Thymus (tissue), 11 donors: Measurements from ENCODE around the gene ZNF136. TPM values are rescaled to one million over a fixed set of nuclear protein-coding genes. Genes with fewer than 3 reads are reported as not detected.

ENCODE experiments used
- DNase-seq, 9 donors: peaks; one replicate each; pipeline ENCODE4 v3.0.0-alpha.2; 2013; ENCODE audit warnings: low spot score in 9 of 9, low read depth in 6 of 9, missing footprints in 1 of 9
- H3K27ac ChIP-seq, 2 donors: one replicate each; pipeline ENCODE4 v1.5.1; 2013; ENCODE audit warnings: control low read depth in 1 of 2, low read depth in 1 of 2, low read length in 1 of 2, mild to moderate bottlenecking in 1 of 2, moderate library complexity in 1 of 2
- H3K27me3 ChIP-seq, 2 donors: one replicate each; pipeline ENCODE4 v1.5.1; 2013; ENCODE audit warnings: low read length in 1 of 2; ENCODE audit not compliant: control insufficient read depth in 2 of 2, insufficient read depth in 1 of 2
- H3K36me3 ChIP-seq, 2 donors: one replicate each; pipeline ENCODE4 v1.5.1; 2013; ENCODE audit warnings: low read length in 1 of 2, mild to moderate bottlenecking in 1 of 2, moderate library complexity in 1 of 2; ENCODE audit not compliant: control insufficient read depth in 2 of 2, insufficient read depth in 2 of 2
- H3K4me1 ChIP-seq, 2 donors: one replicate each; pipeline ENCODE4 v1.5.1; 2013; ENCODE audit warnings: low read length in 2 of 2; ENCODE audit not compliant: control insufficient read depth in 2 of 2, insufficient read depth in 2 of 2
- H3K4me3 ChIP-seq, 2 donors: one replicate each; pipeline ENCODE4 v1.5.1; 2013; ENCODE audit warnings: low read length in 2 of 2, control low read depth in 1 of 2, mild to moderate bottlenecking in 1 of 2
- H3K9me3 ChIP-seq, 2 donors: one replicate each; pipeline ENCODE4 v1.5.1; 2013; ENCODE audit warnings: low read length in 1 of 2, mild to moderate bottlenecking in 1 of 2; ENCODE audit not compliant: control insufficient read depth in 2 of 2, insufficient read depth in 1 of 2
- WGBS: extraction: QIAGEN DNeasy Blood & Tissue Kit; methylation state at CpG from one replicate; pipeline ENCODE4 v1.1.7; 2013; 5-methylcytosine and 5-hydroxymethylcytosine counted together
- polyA plus RNA-seq: library from polyadenylated mRNA; stranded (reverse); fragments of 200-250 nt; gene quantifications from one replicate; pipeline ENCODE4 v1.2.3, GENCODE V29; 2013
- total RNA-seq: library from RNA; stranded (reverse); fragments of 120-200 nt; gene quantifications from one replicate; pipeline ENCODE4 v1.2.4, GENCODE V29; 2013
- donor health status: healthy.

The ZNF136 gene
- total and polyA plus RNA-seq, 2 donors: 8.3 to 10.7 TPM

DNA sequence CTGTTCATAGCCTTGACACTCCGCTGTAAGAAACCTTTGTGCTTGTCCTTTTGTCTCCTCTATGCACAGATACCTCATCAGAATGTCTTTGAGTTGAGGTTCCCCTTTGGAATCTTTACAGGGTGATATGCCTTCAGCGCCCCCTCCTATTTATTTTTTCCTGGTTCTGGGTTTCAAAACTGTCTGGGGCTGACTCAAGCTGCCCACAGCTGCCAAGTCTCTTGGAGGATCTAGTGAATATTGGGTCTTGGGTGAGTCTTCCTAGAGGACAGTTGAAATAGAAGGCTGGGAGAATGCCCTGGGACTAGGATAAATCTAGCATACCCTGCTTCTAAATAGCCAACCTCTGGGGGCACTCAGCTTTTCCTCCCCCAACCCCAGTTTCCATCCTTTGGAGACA, 930 bp downstream of the ZNF136 start:
- peak overlapping the region; percentile 74 to 97 for H3K4me3 ChIP-seq
- peak in 2 of 9 donors; percentile 10 to 13 for DNase-seq
- no peaks in the 10 kb centered on the region for H3K27me3 ChIP-seq
- peak overlapping the region in 1 of 2 donors; percentile 93 for H3K27ac ChIP-seq
- no peaks in the 10 kb centered on the region for H3K36me3 ChIP-seq
- peaks cover 0 to 4% of the 10 kb centered on the region in 2 donors for H3K9me3 ChIP-seq
- H3K4me1 ChIP-seq: peaks cover 5 to 13% of the 10 kb centered on the region in 2 donors
- WGBS: 34% methylated on average over 2 of the region's 2 CpGs

DNA sequence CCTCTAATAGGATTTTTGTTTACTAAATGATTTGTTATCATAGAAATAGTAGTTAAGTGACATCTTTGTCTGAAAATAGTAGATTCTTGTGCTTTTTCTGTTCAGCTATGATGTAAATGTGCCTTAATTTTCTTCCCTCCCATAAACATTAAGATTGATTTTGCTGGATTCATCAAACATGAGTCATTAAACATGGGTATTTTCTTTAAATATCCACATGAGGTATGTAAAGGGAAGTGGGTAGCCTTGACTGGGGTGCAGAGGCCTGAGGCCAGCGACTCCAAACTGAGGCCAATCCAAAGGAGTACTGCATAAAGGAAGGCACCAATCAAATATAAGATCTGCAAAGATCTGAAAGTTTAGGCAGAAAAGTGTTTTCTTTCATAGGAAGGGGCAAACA, 3.7 kb downstream of the ZNF136 start:
- WGBS: 90% methylated on average over 1 of the region's 1 CpG
- no peak overlapping the region for H3K27ac ChIP-seq
- no peak for DNase-seq
- H3K27me3 ChIP-seq: no peaks in the 10 kb centered on the region
- H3K4me3 ChIP-seq: no peak overlapping the region
- H3K36me3 ChIP-seq: peaks cover 0 to 6% of the 10 kb centered on the region in 2 donors
- H3K4me1 ChIP-seq: peaks cover 5 to 13% of the 10 kb centered on the region in 2 donors
- no peaks in the 10 kb centered on the region for H3K9me3 ChIP-seq

DNA sequence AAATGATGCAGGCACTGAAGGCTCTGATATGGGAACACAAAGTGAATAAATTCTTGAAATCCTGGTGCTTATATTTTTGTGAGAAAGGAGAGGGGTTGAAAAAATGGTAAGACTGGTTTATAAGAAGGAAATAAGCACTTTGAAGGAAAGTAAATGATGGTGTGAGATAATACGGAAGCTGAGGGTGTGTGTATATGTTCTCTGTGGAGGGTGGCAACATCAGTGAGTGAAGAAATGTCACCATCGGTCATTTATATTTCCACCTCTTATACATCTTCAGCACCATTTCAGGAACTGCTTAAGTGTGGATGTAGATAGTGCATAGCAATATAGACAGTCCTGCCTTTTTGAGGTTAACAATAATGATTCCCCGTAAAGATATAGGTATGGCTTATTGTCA, 17.5 kb downstream of the ZNF136 start:
- peaks cover 6 to 41% of the 10 kb centered on the region in 2 donors for H3K9me3 ChIP-seq
- DNase-seq: no peak
- no peaks in the 10 kb centered on the region for H3K4me1 ChIP-seq
- H3K36me3 ChIP-seq: peaks cover 15 to 20% of the 10 kb centered on the region in 2 donors
- over 99% methylated on average over 3 of the region's 3 CpGs for WGBS
- no peak overlapping the region for H3K27ac ChIP-seq
- no peaks in the 10 kb centered on the region for H3K27me3 ChIP-seq
- no peak overlapping the region for H3K4me3 ChIP-seq

DNA sequence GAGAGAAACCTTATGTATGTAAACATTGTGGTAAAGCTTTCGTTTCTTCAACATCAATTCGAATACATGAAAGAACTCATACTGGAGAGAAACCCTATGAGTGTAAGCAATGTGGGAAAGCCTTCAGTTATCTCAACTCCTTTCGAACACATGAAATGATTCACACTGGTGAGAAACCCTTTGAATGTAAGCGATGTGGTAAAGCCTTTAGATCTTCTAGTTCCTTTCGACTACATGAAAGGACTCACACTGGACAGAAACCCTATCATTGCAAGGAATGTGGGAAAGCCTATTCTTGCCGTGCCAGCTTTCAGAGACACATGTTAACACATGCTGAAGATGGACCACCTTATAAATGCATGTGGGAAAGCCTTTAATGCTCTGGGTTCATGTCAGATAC, 24.7 kb downstream of the ZNF136 start:
- WGBS: 99% methylated on average over 6 of the region's 6 CpGs
- Histone ChIP-seq H3K27ac (no peak overlapping the region), H3K4me3 (no peak overlapping the region), H3K4me1 (no peaks in the 10 kb centered on the region), H3K36me3 (peaks cover 38 to 57% of the 10 kb centered on the region in 2 donors), H3K9me3 (peaks cover 17 to 44% of the 10 kb centered on the region in 2 donors), H3K27me3 (no peaks in the 10 kb centered on the region)
- DNase-seq: no peak

DNA sequence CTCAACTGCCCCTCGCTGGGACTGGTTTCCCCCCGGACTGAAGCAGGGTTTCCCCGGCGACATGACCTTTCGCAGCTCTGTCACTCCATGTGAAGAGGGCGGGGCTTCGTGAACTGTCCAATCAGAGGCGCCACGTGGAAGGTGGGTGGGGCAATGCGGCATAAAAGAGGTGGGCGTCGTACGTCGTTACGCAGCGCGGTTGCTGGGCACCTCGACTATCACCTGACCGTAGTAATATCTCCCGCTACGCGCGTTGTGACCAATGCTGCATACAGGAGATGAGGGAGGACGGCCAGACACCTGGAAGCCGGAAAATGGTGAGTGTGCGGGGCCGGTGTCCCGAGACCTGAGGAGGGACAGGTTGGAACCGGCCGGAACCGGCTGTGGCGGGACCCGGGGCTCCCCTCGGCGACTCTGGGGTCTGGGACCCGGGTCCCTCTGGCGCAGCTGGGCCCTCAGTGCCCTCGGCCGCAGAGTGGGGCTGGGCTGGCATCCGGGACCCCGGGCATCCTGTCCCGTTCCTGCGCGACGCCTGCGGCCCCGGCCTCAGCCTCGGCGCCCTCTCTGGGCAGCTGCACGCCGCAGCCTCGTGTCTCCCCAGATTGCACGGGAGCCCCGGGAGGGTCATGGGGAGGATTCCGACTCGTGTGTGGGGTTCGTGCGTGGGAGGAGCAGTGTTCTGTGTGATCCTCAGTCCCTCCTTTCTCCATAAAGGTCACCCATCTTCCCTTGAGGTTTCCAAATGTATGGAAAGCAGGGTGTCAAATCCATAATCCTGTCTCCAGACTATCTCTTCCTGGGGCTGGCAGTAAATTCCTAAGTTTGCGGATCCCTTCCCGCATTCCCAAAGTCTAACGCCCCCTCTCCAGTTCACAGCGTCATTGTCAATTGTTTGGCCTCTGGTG, 32.2 kb downstream of the ZNF136 start:
- Histone ChIP-seq H3K9me3 (peaks cover 4 to 28% of the 10 kb centered on the region in 2 donors), H3K4me3 (peak overlapping the region; percentile 46 to 64), H3K27ac (peak overlapping the region in 1 of 2 donors; percentile 12), H3K27me3 (peaks cover 0 to 17% of the 10 kb centered on the region in 2 donors), H3K36me3 (peaks cover 2 to 11% of the 10 kb centered on the region in 2 donors), H3K4me1 (peaks cover 6% of the 10 kb centered on the region in 2 donors)
- WGBS: 4% methylated on average over 62 of the region's 62 CpGs
- peak; percentile 31 to 74 (median 47) for DNase-seq

DNA sequence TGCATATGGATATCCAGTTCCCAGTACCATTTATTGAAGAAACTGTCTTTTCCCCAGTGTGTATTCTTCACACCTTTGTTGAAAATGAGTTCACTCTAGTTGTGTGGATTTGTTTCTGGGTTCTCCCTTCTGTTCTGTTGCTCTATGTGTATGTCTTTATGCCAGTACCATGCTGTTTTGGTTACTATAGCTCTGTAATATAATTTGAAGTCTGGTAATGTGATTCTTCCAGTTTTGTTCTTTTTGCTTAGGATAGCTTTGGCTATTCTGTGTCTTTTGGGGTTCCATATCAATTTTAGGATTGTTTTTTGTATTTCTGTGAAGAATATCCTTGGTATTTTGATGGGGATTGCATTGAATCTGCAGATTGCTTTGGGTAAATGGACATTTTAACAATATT, 35.2 kb downstream of the ZNF136 start:
- H3K36me3 ChIP-seq: no peaks in the 10 kb centered on the region
- H3K27me3 ChIP-seq: peaks cover 0 to 17% of the 10 kb centered on the region in 2 donors
- no peak overlapping the region for H3K4me3 ChIP-seq
- peaks cover 4 to 20% of the 10 kb centered on the region in 2 donors for H3K9me3 ChIP-seq
- no peak overlapping the region for H3K27ac ChIP-seq
- DNase-seq: no peak
- H3K4me1 ChIP-seq: peaks cover 6% of the 10 kb centered on the region in 2 donors

DNA sequence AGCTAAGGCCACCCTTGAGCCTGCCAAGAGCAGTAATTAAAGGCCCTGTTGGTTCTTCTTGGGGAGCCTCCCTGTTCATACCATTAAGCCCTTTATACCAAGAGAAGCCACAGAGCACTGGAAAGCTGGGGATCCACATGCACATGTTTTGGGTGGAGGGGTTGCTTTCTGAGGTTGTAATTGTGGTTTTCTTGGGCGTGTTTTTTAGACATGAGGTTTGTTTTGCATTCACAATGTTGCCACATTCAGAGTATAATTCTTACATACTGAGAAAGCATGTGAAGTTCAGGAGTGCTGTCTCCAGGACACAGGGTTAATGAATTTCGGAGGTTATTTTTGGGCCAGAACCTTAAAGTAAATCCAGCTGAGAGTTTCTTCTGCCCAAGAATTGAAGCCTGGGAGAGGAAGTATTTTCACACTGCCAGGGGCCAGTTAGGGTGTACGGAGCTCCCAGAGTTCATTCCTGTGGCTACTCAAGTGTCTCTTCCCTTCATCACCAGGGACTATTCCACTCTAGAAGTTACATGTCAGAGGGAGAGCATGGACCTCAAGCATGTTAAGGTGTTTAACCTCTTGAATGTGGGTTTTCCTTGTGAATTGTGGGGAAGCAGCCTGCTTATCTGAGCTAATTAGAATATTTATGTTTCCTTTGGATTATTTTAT, 37.0 kb downstream of the ZNF136 start:
- no peak overlapping the region for H3K27ac ChIP-seq
- WGBS: 32% methylated on average over 3 of the region's 3 CpGs
- H3K4me1 ChIP-seq: peaks cover 5 to 6% of the 10 kb centered on the region in 2 donors
- no peaks in the 10 kb centered on the region for H3K36me3 ChIP-seq
- H3K9me3 ChIP-seq: peaks cover 2 to 9% of the 10 kb centered on the region in 2 donors
- no peak overlapping the region for H3K4me3 ChIP-seq
- peaks cover 0 to 12% of the 10 kb centered on the region in 2 donors for H3K27me3 ChIP-seq
- DNase-seq: no peak

DNA sequence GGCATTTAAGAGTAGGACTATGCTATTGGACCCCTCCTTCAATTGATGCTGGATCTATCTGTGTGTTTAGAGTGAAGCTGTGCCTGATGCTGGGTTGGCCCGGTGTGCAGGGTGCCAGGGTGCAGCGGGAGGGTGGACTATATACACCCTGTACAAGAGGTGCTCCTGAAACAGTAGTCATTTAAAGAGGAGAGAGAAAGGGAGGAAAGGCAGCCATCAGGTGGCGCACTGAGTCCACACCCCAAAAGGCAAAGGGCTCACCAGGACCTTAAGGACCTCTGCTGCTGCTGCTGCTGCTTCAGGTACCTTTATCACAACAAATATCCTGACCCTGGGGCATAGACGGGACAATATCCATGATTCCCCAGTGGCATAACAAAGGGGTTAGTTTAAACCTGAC, 39.4 kb downstream of the ZNF136 start:
- H3K9me3 ChIP-seq: peaks cover 0 to 3% of the 10 kb centered on the region in 2 donors
- no peaks in the 10 kb centered on the region for H3K27me3 ChIP-seq
- H3K4me3 ChIP-seq: no peak overlapping the region
- no peaks in the 10 kb centered on the region for H3K36me3 ChIP-seq
- 70% methylated on average over 4 of the region's 4 CpGs for WGBS
- H3K27ac ChIP-seq: no peak overlapping the region
- peak in 7 of 9 donors; percentile 18 to 67 (median 42) for DNase-seq
- H3K4me1 ChIP-seq: no peaks in the 10 kb centered on the region

DNA sequence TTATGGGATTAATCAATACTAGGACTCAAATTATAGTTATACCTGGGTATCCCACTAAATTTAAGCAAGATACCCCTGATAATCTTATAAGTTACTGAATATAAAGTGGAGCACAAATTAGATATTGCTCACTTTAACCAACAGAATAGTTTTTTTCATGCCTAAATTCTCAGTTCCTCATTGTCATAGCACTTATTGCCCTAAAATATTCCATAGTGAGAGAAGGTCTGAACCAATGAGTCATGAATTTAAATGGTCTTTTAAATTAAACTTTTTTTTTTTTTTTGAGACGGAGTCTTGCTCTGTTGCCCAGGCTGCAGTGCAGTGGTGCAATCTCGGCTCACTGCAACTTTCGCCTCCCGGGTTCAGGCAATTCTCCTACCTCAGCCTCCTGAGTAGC, 42.4 kb downstream of the ZNF136 start:
- Histone ChIP-seq H3K4me3 (no peak overlapping the region), H3K36me3 (no peaks in the 10 kb centered on the region), H3K4me1 (no peaks in the 10 kb centered on the region), H3K9me3 (peaks cover 0 to 3% of the 10 kb centered on the region in 2 donors), H3K27ac (no peak overlapping the region), H3K27me3 (no peaks in the 10 kb centered on the region)
- 97% methylated on average over 4 of the region's 4 CpGs for WGBS
- no peak for DNase-seq
